Measurements from ENCODE around the gene RSBN1.
A peak's percentile ranks its signal among the peaks of the same experiment; 100 is the strongest.
"Not testable (repeated sequence)": the region's sequence is repeated elsewhere in the genome, so short reads cannot be mapped to it uniquely, and the experiment has no call there.

RSBN1 gene

DNA sequence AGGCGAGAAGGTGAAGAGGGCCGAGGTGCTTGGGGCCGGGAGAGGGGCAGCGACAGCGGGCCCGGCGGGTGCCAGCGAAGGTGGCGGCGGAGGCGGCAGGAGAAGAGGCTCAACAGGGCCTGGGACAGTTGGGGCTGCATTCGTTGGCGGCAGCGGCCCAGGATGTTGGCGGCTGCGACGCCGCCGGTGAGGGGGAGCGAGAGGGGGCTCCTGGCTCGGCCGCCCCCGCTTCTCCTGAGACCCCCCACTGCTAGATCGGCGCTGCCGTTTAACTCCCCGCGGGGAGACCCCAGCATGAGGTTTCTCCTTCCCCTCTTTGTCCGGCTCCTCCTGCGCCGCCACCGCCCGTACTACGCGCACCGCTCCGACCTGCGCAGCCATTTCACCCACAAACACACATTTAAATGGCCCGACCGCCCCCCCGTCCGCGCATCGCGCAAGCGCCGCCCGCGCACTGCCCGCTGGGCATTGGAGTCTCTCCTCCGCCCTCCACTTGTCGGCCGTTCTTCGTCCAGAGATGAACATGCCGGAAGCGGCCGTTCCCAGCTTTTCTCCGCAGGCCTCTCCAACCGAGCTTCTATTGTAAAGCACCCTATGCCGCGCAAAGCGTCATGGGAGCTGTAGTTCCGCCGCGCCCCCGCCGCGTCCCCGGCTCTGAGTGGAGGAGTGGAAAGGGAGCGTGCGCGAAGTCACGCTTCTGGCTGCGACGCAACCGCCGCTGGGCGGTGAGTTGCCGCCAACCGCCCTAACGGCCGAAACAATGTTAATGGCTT, at the start of gene RSBN1:
Gene RSBN1 (minus strand): TSS at position 589 of the 773 bp plus-strand sequence. CDS start 64 bp downstream, at position 525.
- ATAC-seq (peak; percentile 98), DNase-seq (peak; percentile 96)

DNA sequence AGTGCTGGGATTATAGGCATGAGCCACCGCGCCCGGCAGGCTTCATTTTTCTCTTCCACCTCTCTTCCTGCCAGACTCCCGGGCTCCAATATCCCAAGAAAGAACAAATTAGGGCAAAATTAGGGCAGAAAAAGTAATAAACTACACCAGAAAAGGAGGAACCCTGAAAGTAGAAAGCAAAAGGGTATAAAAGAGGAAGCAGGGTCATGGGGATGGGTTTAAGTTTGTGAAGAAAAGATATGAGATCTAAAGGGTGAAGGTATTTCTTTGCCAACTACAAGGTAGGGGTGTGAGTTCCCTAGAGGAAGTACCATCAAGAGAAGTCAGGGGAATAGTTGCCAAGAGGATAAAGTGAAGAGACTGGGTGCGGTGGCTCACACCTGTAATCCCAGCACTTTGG, 49.4 kb upstream of the RSBN1 start:
- no peak for ATAC-seq
- no peak for DNase-seq

GRCh38 chr1:113860891-113861290, 48.6 kb upstream of the RSBN1 start:
- ATAC-seq = no peak
- no peak for DNase-seq

DNA sequence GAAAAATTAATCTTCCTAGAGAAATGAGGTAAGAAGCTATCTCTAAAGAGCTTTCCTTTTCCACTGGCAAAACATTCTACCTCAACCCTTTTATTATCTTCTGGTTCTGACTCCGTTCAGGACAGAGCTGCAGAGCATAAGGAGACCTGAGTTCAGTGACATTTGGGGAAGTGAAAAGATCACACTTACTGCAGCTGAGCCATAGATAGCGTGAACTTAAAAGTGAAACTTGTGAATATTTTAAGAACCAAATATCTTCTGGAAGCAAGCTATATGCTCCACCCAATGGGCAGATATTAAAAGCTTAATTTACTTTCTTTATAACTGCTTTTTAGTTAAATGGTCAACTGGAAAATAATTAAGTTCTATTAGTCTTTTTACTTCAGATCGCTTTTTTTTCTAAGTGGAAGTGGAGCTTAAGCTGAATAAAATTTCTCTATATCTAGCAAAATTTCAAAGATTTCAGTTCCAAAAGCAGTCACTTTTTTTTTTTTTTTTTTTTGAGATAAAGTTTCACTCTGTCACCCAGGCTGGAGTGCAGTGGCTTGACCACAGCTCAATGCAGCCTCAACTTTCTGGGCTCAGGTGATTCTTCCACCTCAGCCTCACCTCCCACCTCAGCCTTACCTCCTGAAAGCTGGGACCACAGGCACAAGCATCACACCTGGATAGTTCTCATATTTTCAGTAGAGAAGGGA, 47.4 kb upstream of the RSBN1 start:
- DNase-seq = no peak
- ATAC-seq = peak; percentile 75

- DNase-seq = no peak
- ATAC-seq = no peak
Observed at GRCh38 chr1:113858982-113859381, 46.7 kb upstream of the RSBN1 start.

GRCh38 chr1:113858418-113858817, 46.1 kb upstream of the RSBN1 start:
- ATAC-seq = peak; percentile 29
- DNase-seq = no peak

- no peak for DNase-seq
- ATAC-seq = no peak
Observed at GRCh38 chr1:113857776-113858175, 45.5 kb upstream of the RSBN1 start.

DNA sequence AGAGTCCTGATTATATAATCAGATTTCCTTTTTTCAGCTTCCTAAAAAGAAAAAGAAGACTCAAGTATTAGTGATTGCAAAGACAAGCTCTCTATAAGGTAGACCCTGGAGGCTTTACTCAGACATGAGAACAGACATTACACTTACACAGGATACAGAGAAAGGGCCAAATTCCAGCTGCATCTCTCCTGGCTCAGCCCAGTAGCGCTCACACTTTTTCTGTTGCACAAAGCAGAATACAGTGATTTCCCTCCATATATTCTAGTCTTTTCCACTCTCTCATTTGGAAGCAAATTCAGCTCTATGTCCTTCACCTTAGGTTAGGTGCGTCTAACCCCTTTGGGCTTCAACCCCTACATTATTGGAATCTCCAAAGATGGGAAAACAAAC, 44.1 kb upstream of the RSBN1 start:
- DNase-seq = no peak
- ATAC-seq = no peak

DNA sequence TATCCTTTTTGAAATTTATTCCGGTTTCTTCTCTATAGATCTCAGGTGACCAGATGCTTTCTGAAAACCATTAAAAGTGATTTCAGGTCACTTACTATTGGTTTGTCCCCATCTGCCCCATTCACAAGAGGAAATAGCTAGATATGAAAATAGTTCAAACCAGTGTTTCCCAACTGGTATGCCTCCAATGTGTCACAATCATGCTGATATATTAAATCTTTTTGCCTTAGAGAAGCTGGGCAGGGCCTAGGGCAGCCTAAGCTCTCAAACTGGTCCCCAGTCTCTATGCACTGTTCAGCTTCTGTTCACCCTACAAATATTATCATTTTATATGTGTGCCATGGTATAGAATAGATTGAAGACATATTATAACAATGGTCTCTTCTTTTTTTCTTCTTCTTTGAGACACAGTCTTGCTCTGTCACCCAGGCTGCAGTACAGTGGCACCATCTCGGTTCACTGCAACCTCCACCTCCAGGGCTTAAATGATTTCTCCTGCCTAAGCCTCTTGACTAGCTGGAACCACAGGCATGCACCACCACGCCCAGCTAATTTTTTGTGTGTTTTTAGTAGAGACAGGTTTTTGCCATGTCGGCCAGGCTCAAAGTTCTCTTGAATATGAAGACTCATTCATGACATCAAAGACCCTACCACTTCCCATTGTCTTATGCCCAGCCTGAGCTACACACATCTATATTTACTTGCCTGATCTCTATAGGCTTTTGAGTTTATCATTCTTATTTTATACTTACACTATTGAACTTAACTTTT, 43.5 kb upstream of the RSBN1 start:
- ATAC-seq = no peak
- DNase-seq = no peak

DNA sequence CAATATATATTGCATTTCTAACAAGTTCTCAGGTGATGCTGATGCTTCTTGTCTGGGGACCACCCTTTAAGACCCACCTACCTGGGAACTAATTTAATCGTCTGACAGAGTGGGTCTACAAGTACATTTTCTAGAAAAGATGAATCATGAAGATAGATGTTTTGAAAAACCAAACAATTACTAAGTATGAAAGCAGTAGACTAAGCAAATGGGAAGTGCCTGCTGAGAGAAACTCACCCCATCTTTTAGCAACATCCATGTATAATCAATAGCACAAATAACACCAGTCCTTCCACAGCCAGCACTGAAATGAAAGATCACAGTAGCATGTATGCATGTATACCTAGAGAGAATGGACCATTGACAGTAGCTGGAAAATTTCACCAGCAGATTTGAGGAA, 42.0 kb upstream of the RSBN1 start:
- ATAC-seq (no peak), DNase-seq (no peak)

- ATAC-seq = not testable (repeated sequence)
Observed at GRCh38 chr1:113852694-113853093, 40.4 kb upstream of the RSBN1 start.

DNA sequence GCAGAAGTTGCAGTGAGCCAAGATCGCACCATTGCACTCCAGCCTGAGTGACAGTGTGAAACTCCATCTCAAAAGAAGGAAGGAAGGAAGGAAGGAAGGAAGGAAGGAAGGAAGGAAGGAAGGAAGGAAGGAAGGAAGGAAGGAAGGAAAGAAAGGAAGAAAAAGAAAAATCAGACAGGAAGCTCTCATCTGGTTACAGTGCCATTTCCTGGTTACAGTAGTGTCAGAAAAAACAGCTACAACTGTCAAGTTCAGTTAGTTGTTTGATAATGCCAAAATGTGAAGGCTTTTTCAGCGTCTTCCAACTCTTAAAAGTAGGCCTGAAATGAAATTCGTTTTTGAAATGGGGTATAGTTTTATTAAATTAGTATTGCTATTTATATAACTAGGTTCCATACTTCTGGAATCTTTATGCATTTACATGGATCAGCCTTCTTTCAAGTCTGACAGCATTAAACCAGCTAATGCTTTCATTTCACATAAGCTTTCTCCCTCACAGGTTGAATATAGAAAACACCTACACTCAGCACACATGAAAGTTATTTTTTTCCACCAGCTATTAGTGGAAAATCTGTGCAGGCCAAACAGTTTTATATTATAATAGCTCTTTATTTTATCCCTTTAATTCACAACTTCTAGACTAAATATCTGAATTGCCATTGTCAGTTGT, 38.0 kb upstream of the RSBN1 start:
- no peak for DNase-seq
- ATAC-seq = no peak

More at GRCh38 chr1:113852694-113853093, 40.4 kb upstream of the RSBN1 start:
- DNase-seq = not testable (repeated sequence)

DNA sequence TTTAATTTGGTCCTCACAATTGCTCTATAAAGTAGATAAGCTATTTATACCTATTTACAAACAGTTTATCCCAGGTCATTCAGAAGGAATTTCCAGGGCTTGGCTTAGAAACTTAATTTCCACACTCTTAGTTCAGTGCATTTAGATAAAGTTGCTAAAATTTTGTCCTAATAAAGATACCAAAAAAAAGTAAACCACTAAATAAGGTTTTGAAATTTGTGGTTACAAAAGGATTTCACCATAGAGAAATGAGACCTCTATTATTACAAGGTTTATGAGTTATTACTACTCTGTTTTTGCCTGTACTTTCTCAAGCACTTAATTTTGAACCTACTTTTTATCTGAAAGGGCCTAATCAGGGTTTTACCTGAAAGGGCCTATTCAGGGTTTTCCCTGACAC, 36.8 kb upstream of the RSBN1 start:
- DNase-seq = no peak
- no peak for ATAC-seq

GRCh38 chr1:113846391-113847035, 34.2 kb upstream of the RSBN1 start:
- DNase-seq = no peak
- ATAC-seq = no peak

DNA sequence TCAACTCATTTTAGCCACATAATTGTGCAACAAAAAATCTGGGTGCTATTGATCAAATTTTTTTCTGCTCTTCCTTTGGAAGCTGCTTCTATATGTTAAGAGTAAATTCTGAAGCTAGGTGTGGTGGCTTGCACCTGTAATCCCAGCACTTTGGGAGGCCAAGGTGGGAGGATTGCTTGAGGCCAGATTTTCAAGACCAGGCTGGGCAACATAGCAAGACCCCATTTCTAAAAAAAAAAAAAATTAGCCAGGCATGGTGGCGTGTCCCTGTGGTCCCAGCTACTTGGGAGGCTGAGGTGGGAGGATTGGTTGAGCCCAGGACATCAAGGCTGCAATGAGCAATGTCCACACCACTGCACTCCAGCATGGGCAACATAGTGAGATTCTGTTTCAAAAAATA, 24.3 kb upstream of the RSBN1 start:
- DNase-seq = no peak

DNA sequence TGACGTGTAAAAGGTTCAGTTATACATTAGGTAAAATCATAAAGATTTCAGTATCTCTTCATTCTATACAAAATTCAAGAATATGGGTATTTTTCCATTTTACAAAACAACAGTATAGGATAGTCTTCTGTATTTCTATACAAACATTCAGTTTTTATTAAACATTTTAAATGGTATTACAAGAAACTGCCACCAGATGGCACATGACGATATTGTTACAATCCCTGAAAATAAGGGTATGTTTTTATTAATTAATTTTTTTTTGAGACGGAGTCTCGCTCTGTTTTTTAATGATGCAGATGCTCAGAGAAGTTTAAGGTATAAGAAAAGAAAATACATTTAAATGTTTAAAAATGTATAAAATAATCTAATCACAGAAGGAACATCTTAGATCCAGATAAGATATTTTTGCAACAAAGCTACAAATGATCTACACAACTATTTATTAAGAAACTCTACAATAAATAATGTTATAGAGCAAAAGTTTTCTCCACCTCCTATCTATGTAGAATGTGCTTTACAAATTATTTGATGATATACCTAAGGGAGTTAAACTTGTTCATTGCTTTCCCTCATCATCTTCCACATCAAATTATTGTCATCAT, 23.5 kb upstream of the RSBN1 start:
- no peak for ATAC-seq
- DNase-seq = no peak

More for the DNA sequence above, 24.3 kb upstream of the RSBN1 start:
- no peak for ATAC-seq

- ATAC-seq (no peak), DNase-seq (no peak)
Observed at GRCh38 chr1:113834716-113835115, 22.4 kb upstream of the RSBN1 start.

- DNase-seq = no peak
Observed at GRCh38 chr1:113830039-113830438, 17.8 kb upstream of the RSBN1 start.

DNA sequence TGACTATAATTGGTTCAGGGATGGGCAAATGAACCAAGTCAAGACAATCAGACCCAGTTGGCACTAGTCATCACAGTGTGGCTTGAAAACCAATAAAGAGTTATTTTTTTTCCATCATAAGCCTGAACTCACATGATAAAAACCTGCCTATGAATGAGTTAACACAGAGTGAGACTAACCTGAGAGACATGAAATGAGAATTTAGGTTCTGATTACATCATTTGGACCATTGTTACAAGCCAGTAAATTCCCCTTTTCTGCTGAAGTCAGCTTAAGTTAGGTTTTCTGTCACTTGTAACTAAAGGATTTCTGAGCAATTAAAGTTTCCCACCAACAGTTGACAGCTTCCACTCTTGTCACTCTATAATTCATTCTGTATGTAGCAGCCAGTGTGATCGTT, 9.6 kb upstream of the RSBN1 start:
- ATAC-seq = no peak
- DNase-seq = no peak

More at GRCh38 chr1:113830039-113830438, 17.8 kb upstream of the RSBN1 start:
- no peak for ATAC-seq

DNA sequence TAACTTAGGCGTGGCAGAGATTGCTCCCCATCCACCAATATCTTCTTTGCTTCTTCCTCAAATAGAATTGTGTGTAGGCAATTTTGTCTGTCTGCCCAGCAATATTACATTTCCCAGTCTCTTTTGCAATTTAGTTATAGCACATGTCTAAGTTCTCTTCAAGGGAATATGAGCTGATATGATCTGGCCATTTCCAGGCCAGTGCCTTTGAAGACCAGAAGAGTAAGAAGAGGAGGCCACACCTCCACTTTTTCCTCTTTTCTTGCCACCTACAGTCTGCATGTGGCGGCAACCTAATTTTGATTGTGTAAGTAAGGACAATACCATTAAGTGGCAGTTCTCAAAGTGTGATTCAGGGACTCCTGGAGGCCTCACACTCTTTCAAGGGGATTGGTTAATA, 6.3 kb upstream of the RSBN1 start:
- DNase-seq (no peak), ATAC-seq (no peak)

DNA sequence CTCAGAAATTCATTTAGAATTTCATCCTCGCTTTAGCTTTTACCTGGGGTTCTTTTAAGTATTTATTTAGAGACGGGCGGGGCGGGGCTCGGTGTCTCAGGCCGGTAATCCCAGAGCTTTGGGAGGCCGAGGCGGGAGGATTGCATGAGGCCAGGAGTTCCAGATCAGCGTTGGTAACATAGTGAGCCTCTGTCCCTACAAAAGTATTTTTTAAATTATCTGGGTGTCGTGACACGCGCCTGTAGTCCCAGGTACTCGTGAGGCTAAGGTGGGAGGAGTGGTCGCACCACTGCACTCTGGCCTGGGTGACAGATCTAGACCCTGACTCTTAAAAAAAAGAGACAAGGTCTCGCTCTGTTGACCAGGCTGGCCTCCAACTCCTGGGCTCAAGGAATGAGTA, 942 bp upstream of the RSBN1 start:
- ATAC-seq (no peak), DNase-seq (no peak)
